Hematopoietic multipotent progenitor cell (in vitro differentiated cells): Measurements from ENCODE around the gene RFTN1. TPM values are rescaled to one million over a fixed set of nuclear protein-coding genes. Genes with fewer than 3 reads are reported as not detected.

Experiments
- DNase-seq, 3 donors: peaks; one replicate each; pipeline ENCODE4 v3.0.0-alpha.2; 2011 to 2015; ENCODE audit warnings: low read depth in 2 of 3, low spot score in 2 of 3
- total RNA-seq: library from RNA; depleted of rRNA; stranded (reverse); fragments of >200 nt; gene quantifications from one replicate; pipeline ENCODE4 v1.2.3, GENCODE V29; 2012

RFTN1 gene
- total RNA-seq, 1 donor: 42.0 TPM

GRCh38 chr3:16439848-16440708 is 73.4 kb downstream of the RFTN1 start:
- DNase-seq: no peak

DNA sequence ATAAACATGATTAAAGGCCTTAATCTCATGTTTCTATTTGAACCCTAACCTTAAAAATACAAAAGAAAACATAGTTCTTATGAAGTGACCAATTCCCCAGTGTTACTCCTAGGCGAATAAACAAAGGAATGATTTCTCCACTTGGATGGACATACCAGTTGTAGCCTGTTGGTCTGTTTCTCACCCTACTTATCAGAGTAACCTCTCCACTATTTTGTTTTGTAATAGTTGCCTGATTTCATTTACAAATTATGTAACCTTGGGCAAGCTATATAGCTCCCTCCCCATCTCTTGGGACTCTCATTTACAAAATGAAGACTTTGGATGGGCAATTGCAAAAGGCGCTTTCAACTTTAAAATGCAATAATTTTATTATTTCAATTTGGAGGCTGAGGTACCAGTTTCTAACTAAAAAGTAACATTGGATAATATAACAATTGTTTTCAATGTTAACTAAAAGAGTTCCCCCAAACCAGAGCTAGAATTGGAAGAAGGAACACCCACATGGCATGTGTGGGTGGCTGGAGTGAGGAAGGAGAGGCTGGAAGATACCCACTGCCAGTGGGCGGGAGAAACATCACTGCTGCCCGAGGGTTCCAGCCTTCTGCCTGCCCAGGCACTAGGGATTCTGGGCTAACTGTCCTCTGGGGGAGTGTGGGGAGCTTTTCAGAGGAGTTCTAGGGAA is 74.2 kb downstream of the RFTN1 start:
- DNase-seq: no peak

- DNase-seq: no peak
Measured at GRCh38 chr3:16437640-16438039, 75.9 kb downstream of the RFTN1 start.

DNA sequence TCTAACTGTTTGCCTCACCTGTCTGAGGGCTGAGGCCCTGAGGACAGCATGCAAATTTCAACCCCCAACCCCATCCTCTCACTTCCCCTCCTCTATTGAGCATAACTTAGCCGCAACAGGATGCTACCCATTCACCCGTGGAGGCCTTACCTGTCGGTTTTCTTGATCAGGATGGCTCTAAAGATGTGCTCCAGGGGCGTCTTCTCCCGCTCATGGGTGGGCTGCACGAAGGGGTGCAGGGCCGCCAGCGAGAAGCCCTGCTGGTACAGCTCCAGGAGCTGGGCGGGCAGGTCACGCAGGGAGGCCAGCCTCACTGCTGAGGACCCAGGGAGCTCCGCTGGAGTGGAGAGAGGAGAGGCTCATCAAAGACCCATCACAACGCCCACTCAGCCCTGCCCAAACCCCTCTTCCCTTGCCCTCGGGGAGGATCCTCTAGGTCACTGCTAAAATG is 79.8 kb downstream of the RFTN1 start:
- no peak for DNase-seq

DNA sequence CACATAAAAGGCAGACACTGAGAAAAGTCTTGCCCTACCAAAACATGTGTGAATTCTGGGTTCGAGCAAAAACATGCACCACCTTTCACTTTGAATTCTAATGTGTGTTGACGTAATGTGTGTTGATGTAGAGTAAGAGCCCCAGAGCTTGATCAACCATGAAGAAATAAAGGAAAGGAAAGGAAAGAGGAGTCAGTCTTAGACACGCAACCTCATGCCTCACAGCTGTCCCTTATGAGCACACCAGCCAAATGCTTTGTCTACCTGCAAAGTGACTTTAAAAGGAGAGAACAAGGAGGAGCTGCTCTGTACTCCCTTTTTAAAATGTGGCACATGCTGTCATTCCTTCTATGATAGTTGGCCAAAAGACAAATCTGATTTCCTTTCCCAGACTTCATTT is 80.8 kb downstream of the RFTN1 start:
- DNase-seq: no peak

DNA sequence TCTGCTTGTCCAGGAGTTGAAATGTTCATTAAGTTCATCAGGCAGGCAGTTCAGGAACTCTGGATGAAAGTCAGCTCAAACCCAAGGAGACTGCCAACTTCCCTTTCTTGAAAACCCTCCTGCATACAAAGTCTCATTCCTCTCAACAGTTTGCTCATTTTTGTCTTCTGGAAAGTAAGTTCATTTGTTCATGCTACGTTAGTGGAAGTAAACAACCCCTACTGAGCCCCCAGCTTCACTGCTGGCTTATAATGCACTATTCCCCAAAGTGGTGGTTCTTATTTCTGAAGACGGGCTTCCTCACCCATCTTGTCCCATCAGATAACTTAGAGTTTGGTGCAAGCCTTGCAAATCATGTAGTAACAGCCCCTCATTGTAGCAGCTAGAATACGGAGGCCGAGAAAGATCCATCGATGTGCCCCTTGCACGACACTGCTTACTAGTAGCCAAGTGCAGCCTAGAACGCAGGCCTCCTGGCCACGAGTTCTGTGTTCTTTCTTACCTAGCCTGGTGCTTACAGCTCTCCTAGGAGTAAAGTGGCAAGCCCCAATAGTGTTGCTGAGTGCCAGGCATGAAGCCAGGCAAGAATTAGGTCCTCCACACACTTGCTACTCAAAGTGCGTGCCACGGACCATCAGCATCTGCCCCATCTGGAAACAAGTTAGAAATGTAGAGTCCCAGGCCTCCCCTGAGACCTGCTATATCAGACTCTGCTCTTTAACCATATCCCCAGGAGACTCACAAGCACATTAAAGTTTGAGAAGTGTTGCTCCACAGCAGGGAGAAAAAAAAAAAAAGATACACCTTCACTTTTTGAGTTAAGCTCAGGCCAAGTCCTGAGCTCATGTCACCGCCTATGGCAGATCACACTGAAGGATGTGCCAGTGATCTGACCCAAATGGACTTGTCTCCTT is 82.5 kb downstream of the RFTN1 start:
- DNase-seq: no peak

GRCh38 chr3:16429086-16429485 is 84.4 kb downstream of the RFTN1 start:
- no peak for DNase-seq

DNA sequence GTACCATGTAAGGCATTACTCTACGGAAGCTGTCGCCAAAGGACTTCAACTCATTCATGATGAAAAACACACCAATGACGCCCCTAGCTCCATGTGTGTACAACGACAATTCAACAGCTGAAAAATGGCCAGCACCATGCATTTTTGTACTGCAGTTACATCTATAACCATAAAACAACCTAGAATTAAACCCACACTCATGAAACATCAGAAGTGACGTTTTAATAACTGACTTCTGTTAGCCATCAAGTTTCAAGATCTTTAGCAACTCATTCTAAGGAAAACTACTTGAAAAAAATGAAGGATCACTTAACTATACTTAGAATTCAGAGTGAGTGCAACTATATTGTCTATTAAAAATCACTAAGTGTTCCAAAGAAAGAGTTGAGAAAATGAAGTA is 84.9 kb downstream of the RFTN1 start:
- DNase-seq: no peak

DNA sequence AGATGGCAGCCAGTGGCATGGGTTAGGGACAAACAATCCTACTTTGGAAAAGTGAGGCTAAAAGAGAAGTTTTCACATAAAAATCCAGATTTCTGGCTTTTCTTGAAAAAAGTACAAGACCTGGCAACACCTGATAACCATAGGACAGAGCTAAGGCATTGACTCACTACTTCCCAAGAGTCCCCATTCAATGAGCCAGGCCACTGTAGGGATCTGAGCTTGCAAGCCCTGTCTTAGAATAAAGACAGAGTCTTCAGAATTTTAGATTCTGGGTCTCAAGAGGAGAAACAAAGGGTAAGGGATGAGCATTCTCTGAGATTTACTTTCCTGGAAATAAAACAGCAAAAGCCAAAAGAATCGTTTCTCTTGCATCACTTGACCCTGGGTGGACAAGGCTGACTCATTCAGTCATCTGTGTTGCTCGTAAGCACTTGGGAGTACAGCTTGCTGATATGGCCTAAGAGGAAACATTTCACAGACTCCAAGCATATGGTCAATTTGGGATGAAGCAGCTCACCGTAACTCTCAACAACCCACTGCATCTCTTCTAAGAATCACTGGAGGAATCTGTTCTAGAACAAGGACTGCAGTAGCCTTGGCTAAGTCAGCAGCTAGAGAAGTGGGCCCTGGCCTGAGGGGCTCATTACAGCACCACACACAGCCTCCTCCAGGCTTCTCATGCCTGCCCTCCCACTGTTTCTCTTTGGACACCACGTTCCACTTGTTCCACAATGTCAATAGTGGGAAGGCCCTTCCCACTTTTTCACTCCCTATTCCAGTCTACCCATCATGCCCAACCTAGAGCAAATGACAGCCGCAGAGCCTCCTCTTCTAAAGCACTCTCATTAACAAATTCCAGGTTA is 86.2 kb downstream of the RFTN1 start:
- no peak for DNase-seq

DNA sequence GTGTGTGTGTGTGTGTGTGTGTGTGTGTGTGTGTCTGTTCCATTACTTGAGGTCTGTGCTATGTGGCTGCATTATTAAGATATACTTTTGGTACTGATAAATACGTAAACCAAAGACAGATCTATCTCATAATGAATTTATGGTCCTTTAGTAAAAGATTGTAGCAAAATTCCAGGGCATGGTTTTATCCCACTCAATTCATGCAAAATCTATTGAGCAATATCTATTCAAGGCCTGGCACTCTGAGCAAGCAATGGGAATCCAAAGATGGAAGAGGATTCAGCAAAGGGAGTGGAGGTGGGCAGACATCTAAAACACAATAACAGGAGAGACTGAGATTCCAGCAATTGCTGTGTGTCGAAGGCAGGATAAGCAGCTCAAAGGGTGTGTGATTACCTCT is 86.8 kb downstream of the RFTN1 start:
- no peak for DNase-seq

DNA sequence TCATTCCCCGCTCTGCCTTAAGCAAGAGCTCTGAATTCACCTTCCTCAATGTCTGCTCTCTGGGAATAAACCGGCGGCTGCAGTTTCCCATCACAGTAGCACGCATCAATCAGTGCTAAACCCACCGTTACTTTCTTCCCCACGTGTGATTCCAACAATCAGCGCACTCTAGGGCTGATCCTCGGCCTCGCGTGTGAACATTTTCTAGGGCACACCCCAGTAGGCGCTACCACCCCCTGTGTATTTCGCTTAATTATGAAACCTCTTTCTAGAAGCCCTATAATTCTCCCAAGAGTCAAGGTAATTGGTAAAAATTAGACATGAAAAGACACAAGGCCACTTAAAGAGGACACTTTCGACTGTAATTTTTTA is 87.5 kb downstream of the RFTN1 start:
- no peak for DNase-seq

- DNase-seq: no peak
Measured at GRCh38 chr3:16425398-16426028, 88.0 kb downstream of the RFTN1 start.

DNA sequence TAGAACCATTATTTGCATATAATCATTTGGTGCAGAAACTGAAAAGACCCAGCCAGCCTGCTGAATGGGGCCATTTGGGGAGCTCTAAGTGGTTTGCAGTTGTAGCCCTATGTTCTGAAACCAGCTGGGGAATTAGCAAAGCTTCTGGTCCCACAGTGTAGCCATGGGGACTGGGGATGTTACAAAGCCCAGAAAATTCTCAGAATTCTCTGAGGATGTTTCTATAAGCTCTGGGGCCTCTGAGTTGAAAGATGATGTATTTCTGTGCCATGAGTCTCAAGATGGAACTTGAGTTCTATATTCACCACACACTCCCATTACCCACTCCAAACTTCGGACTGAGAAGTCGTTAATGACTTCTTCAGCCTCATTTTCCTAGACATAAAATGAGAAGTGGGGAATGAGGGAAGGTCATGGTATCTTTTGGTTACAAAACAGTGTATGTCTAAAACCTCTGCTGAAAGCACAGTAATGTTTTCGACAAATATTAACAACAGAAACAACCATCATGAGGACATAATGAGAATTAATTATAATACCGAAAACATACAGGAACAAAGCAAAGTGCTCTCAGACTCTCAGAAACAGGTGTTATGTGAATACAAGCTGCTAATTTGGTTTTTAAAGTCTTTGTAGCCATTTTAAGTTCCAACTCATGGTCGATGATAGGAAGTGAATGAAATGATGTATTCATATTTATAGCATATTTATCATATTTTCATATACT is 89.4 kb downstream of the RFTN1 start:
- no peak for DNase-seq

DNA sequence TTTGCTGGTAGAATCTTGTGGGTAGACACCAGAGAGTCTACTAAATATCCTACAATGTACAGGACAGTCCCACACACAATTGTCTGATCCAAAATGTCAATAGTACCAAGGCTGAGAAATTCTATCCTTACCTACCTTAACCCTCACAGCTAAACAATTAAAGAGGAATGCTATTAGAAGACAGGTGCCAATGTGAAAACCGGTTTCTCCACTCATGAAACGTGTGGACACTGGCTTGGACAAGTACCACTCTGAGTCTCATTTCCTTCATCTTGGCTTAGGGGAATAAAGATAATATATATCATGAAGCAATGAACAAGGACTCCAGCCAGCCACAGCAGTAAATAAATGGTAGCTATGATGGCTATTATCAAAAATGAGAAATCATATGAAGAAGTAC is 90.2 kb downstream of the RFTN1 start:
- DNase-seq: no peak

- no peak for DNase-seq
Measured at GRCh38 chr3:16419640-16420241, 93.8 kb downstream of the RFTN1 start.

- no peak for DNase-seq
Measured at GRCh38 chr3:16417945-16418739, 95.4 kb downstream of the RFTN1 start.

DNA sequence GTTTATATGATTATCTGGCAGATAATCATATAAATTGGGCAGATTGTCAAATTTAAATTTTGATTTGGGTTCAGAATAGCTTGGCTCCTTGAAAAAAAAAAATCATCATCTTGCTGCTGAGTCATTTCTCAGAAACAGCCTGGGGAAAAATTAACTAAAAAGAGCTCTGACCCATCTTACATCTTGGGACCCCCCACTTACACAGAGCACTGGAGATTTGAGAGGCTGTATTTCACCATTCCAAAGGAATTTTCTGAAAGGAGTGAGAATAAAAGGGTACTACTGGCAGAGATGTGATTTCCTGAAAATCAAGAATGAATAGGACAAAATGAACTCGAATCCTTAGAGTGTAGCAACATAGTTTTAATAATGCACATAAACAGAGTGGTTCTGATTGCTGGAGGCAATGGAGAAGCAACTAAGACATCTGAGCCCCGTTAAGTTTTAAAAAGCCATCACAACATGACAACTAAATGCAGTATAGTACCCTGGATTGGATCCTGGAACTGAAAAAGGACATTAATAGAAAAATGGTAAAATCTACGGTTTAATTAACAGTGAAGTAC is 97.5 kb downstream of the RFTN1 start:
- no peak for DNase-seq

DNA sequence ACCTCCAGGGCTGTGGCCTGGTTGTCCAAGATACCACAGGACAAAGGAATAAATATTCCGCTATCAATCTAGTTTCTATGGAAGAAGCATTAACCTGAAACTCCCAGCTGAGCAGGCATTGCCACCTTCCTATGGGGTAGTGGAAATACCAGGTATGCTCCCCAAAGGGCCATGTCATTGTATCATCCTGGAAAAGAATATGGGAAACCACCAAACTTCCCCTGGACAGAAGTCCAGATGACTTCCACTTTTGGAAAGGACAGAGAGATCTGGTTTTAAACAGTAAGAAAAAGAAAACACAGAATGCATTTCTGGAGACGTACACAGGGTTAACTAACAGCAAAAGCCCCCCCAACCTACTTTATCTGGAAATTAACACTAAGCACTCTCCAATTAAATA is 100.2 kb downstream of the RFTN1 start:
- no peak for DNase-seq
